Measurements from ENCODE around the gene MGAT5B. TPM values are rescaled to one million over a fixed set of nuclear protein-coding genes. Genes with fewer than 3 reads are reported as not detected.

Gene MGAT5B
- total and polyA plus RNA-seq, 8 donors: 0.10 to 1.7 (median 0.32) TPM; not detected in 4

DNA sequence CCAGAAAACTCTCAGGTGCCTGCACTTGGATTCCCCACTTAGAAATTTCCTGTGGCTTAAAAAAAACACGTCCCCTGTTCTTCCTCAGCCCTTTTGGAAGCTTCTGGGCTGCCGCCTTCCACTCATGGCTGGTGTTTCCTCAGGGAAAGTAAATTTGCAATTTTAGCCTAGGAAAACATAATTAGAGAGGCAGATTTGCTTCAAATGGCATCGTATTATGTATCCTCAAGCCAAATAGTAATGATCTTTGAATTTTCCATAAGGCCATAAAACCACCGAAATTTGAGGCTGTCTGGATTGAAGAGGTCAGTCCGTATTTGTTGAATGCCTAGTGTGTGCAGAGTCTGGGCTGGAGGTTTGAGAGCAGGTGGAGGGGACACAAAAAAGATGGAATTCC is 17.7 kb downstream of the MGAT5B start:
- Histone ChIP-seq H3K4me1 (no peaks in the 10 kb centered on the region), H3K9me3 (no peaks in the 10 kb centered on the region), H3K27me3 (peaks cover 0 to 53% (median 0%) of the 10 kb centered on the region in 3 donors), H3K36me3 (no peaks in the 10 kb centered on the region), H3K4me3 (no peak overlapping the region), H3K27ac (no peak overlapping the region)
- intact Hi-C loops (cut with DNase I; ENCODE audit: low total_unique reads): no loop called here
- 56 to 74% (median 66%) methylated on average over 5 of the region's 5 CpGs for WGBS, 5 donors
- DNase-seq: no peak
- TF ChIP-seq POLR2A (IDR thresholded peaks at IDR 0.05): no peak
- TF ChIP-seq, protein P1, sequence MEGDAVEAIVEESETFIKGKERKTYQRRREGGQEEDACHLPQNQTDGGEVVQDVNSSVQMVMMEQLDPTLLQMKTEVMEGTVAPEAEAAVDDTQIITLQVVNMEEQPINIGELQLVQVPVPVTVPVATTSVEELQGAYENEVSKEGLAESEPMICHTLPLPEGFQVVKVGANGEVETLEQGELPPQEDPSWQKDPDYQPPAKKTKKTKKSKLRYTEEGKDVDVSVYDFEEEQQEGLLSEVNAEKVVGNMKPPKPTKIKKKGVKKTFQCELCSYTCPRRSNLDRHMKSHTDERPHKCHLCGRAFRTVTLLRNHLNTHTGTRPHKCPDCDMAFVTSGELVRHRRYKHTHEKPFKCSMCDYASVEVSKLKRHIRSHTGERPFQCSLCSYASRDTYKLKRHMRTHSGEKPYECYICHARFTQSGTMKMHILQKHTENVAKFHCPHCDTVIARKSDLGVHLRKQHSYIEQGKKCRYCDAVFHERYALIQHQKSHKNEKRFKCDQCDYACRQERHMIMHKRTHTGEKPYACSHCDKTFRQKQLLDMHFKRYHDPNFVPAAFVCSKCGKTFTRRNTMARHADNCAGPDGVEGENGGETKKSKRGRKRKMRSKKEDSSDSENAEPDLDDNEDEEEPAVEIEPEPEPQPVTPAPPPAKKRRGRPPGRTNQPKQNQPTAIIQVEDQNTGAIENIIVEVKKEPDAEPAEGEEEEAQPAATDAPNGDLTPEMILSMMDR (IDR thresholded peaks at IDR 0.05): no peak

DNA sequence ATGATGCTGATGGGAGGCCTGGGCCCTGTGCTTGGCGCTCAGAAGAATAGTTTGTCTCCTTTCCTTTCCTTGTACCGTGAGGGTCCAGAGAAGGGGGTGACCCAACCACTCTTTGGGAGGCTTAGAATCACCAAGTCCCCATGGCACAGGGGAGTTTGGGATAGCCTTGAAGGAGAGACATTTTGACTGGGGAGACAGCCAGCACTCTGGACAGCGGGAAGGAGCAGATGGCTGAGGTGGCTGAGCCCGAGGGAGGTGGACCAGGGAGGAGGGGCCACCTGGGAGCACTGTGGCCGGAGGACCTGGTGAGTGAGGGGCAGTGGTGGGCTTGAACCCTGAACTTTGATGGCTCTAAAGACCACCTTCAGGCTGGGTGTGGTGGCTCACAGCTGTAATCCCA is 18.2 kb downstream of the MGAT5B start:
- Histone ChIP-seq H3K27me3 (peaks cover 0 to 48% (median 0%) of the 10 kb centered on the region in 3 donors), H3K4me3 (no peak overlapping the region), H3K27ac (no peak overlapping the region), H3K9me3 (peaks cover 0 to 4% (median 1%) of the 10 kb centered on the region in 4 donors), H3K4me1 (no peaks in the 10 kb centered on the region), H3K36me3 (no peaks in the 10 kb centered on the region)
- 75 to 82% (median 78%) methylated on average over 3 to 5 of the region's 5 CpGs for WGBS, 5 donors
- DNase-seq: no peak
- intact Hi-C loops (cut with DNase I; ENCODE audit: low total_unique reads): no loop called here
- TF ChIP-seq POLR2AphosphoS5 (IDR thresholded peaks at IDR 0.05) (no peak), EP300 (IDR thresholded peaks at IDR 0.05) (no peak), POLR2A (IDR thresholded peaks at IDR 0.05) (no peak)
- TF ChIP-seq, protein P1 (IDR thresholded peaks at IDR 0.05): no peak

- no peaks in the 10 kb centered on the region for H3K4me1 ChIP-seq
- no peak overlapping the region for H3K27ac ChIP-seq
- WGBS, 5 donors: 75 to 80% (median 79%) methylated on average over 6 of the region's 6 CpGs
- no peak overlapping the region for H3K4me3 ChIP-seq
- intact Hi-C loops (cut with DNase I; ENCODE audit: low total_unique reads): no loop called here
- H3K9me3 ChIP-seq: peaks cover 0 to 4% (median 1%) of the 10 kb centered on the region in 4 donors
- H3K36me3 ChIP-seq: no peaks in the 10 kb centered on the region
- TF ChIP-seq, protein P1 (IDR thresholded peaks at IDR 0.05): no peak
- TF ChIP-seq EP300 (IDR thresholded peaks at IDR 0.05) (no peak), POLR2AphosphoS5 (IDR thresholded peaks at IDR 0.05) (no peak), POLR2A (IDR thresholded peaks at IDR 0.05) (no peak)
- DNase-seq: no peak
- H3K27me3 ChIP-seq: peaks cover 0 to 47% (median 0%) of the 10 kb centered on the region in 3 donors
Observed at GRCh38 chr17:76887802-76888201, 19.6 kb downstream of the MGAT5B start.

DNA sequence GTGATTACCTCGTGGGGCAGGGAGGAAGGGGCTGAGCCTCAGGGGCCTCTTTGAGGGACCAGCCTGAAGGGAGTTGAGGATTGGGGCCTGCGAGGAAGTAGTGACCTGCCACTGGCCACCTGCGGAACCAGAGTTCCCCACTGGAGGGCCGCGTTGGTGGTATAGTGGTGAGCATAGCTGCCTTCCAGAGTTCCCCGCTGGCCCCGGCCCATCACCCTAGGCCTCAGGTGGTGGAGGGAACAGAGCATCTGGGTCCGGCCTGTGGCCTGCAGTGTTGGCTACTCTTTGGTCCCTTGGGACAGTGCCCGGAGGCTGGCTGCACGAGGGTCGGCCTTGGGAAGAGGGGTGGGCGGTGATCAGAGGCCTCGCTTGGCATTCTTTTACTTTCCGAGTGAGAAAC is 20.5 kb downstream of the MGAT5B start:
- TF ChIP-seq, protein P1 (IDR thresholded peaks at IDR 0.05): no peak
- TF ChIP-seq POLR2AphosphoS5 (IDR thresholded peaks at IDR 0.05): no peak
- TF ChIP-seq POLR2A (IDR thresholded peaks at IDR 0.05): no peak
- no peak for TF ChIP-seq EP300 (IDR thresholded peaks at IDR 0.05)
- WGBS, 5 donors: 66 to 77% (median 68%) methylated on average over 10 to 14 of the region's 14 CpGs
- no peak overlapping the region for H3K4me3 ChIP-seq

More for the DNA sequence above, 20.5 kb downstream of the MGAT5B start:
- intact Hi-C loops (cut with DNase I; ENCODE audit: low total_unique reads): no loop called here
- Histone ChIP-seq H3K27ac (no peak overlapping the region), H3K36me3 (no peaks in the 10 kb centered on the region), H3K4me1 (no peaks in the 10 kb centered on the region), H3K27me3 (peaks cover 0 to 47% (median 0%) of the 10 kb centered on the region in 3 donors), H3K9me3 (peaks cover 0 to 4% (median 1%) of the 10 kb centered on the region in 4 donors)
- DNase-seq: no peak

Measured in stomach (tissue), 9 donors.